Right lobe of liver (tissue), 4 donors: ENCODE measurements around the gene NCOA6.

ENCODE experiments used
- POLR2A ChIP-seq: fragments of 450-650 bp; IDR thresholded peaks from one replicate; pipeline ENCODE4 v1.6.1; 2017; ENCODE audit warnings: antibody characterized with exemption, mild to moderate bottlenecking
- TF ChIP-seq, protein P1 (sequence below), 4 donors: fragments of 200-600 bp in 3 of 4; fragments of 450-650 bp in 1 of 4; IDR thresholded peaks; one replicate each; pipeline versions ENCODE4 v1.5.1 to v1.8.0; 2016 to 2022; ENCODE audit warnings: antibody characterized with exemption in 4 of 4, mild to moderate bottlenecking in 2 of 4
- donor health status: DM: no; HTN: no; CAD: no.
- donor health status: DM: no; HTN: no; CAD: no.
- donor health status: DM: no; HTN: yes; CAD: no.

DNA sequence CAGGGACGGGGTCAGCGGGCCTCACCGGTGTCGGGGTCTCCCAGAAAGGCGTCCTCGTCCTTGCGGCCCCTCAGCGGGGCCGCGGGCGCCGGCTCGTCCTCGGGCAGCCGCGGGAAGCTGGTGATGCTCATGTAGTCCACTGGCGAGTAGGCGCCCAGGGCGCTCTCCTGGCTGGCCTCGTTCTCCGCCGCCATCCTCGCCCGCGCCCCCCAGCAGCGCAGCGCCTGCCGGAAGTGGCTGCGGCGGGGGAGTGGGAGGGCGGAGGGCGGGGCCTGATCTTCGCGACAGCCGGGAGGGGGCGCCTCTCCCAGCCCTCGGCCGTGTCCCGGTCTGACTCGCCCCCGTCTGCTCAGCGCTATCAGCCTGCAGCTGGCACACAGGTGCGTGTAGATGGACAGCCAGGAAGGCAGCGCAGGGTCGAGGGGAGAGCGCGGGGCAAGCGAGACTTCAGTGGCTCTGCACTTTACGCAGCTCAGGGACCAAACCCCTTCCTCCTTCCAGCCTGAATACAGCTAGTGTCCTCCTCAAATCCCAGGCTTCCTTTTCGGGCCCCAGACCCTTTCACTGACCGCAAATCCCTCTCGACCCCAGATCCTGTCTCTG, 47.3 kb upstream of the NCOA6 start, which contains the start of gene GGT7:
- peak; percentile 28 for TF ChIP-seq POLR2A
- TF ChIP-seq, protein P1, sequence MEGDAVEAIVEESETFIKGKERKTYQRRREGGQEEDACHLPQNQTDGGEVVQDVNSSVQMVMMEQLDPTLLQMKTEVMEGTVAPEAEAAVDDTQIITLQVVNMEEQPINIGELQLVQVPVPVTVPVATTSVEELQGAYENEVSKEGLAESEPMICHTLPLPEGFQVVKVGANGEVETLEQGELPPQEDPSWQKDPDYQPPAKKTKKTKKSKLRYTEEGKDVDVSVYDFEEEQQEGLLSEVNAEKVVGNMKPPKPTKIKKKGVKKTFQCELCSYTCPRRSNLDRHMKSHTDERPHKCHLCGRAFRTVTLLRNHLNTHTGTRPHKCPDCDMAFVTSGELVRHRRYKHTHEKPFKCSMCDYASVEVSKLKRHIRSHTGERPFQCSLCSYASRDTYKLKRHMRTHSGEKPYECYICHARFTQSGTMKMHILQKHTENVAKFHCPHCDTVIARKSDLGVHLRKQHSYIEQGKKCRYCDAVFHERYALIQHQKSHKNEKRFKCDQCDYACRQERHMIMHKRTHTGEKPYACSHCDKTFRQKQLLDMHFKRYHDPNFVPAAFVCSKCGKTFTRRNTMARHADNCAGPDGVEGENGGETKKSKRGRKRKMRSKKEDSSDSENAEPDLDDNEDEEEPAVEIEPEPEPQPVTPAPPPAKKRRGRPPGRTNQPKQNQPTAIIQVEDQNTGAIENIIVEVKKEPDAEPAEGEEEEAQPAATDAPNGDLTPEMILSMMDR (IDR thresholded peaks at IDR 0.05): peak; percentile 66 to 85 (median 82)
